GM12872 (cell line): ENCODE data around the gene ANXA9.

Experiments used
- CTCF ChIP-seq: IDR thresholded peaks from 3 replicates; pipeline ENCODE4 v1.5.1; 2011; ENCODE audit warnings: low read depth, mild to moderate bottlenecking, low read length, moderate library complexity; ENCODE audit not compliant: insufficient read depth

The ANXA9 gene

GRCh38 chr1:151013518-151013917, 31.4 kb downstream of the ANXA9 start:
- no peak for TF ChIP-seq CTCF

GRCh38 chr1:151024540-151025146, 42.6 kb downstream of the ANXA9 start:
- TF ChIP-seq CTCF = peak; percentile 85

- TF ChIP-seq CTCF = no peak
Observed at GRCh38 chr1:151026460-151026859, 44.4 kb downstream of the ANXA9 start.

GRCh38 chr1:151032164-151032563, 50.1 kb downstream of the ANXA9 start:
- TF ChIP-seq CTCF = no peak

GRCh38 chr1:151035167-151035566, 53.1 kb downstream of the ANXA9 start:
- no peak for TF ChIP-seq CTCF

GRCh38 chr1:151036356-151036755, 54.3 kb downstream of the ANXA9 start, which contains the start of gene BNIPL:
BNIPL (plus strand) TSS chr1:151036586; CDS start chr1:151036726, 140 bp downstream.
- no peak for TF ChIP-seq CTCF

- TF ChIP-seq CTCF = no peak
Observed at GRCh38 chr1:151037032-151037431, 54.9 kb downstream of the ANXA9 start.
